K562 (cell line): ENCODE measurements around the gene USP50.

Experiments used
- CTCF ChIP-seq, 3 experiments: IDR thresholded peaks in 2 of 3; conservative IDR thresholded peaks in 1 of 3; 2 replicates each; pipeline ENCODE4 v1.5.1; 2011 to 2012; ENCODE audit warnings: low read length in 3 of 3, mild to moderate bottlenecking in 3 of 3, control low read depth in 2 of 3, improper control_type of control experiment in 1 of 3, inconsistent platforms in 1 of 3, low read depth in 1 of 3, mixed read lengths in 1 of 3, moderate library complexity in 1 of 3; ENCODE audit not compliant: insufficient read depth in 2 of 3
- FOXO4 ChIP-seq: fragments of 450-650 bp; formaldehyde crosslinking; IDR thresholded peaks from 2 replicates; pipeline ENCODE4 v1.4.0; 2020; ENCODE audit warnings: mild to moderate bottlenecking, moderate library complexity
- MAX ChIP-seq: sonication (generic); formaldehyde crosslinking; IDR thresholded peaks from 2 replicates; pipeline ENCODE4 v1.9.0; 2022; ENCODE audit warnings: mild to moderate bottlenecking, missing genetic modification reagents
- NCOA1 ChIP-seq: fragments of 450-650 bp; IDR thresholded peaks from 2 replicates; pipeline ENCODE4 v1.6.1; 2016; ENCODE audit warnings: low read depth
- NFE2L1 ChIP-seq: fragments of 450-650 bp; IDR thresholded peaks from 2 replicates; pipeline ENCODE4 v1.6.1; 2016; ENCODE audit warnings: missing genetic modification characterization, low read depth, mild to moderate bottlenecking, missing compliant biosample characterization, moderate library complexity, borderline replicate concordance
- PHF21A ChIP-seq: fragments of 450-650 bp; IDR thresholded peaks from 2 replicates; pipeline ENCODE4 v1.6.1; 2017; ENCODE audit warnings: low read depth, borderline replicate concordance
- TCF7L2 ChIP-seq: fragments of 150-350 bp; IDR thresholded peaks from 2 replicates; pipeline ENCODE4 v1.6.1; 2016; ENCODE audit warnings: low read depth, mild to moderate bottlenecking, low read length, moderate library complexity
- TCFL5 ChIP-seq: fragments of 250-450 bp; sonication (Bioruptor Pico); conservative IDR thresholded peaks from 2 replicates; pipeline ENCODE4 v1.6.1; 2021; ENCODE audit warnings: mild to moderate bottlenecking, moderate library complexity, matching md5 sums
- ZNF407 ChIP-seq: fragments of 450-650 bp; IDR thresholded peaks from 2 replicates; pipeline ENCODE4 v1.6.1; 2016; ENCODE audit warnings: low read depth
- ZNF639 ChIP-seq, 2 experiments: fragments of 200-800 bp in 1 of 2; sonication (Bioruptor generic) in 1 of 2; sonication (generic) in 1 of 2; formaldehyde crosslinking in 1 of 2; IDR thresholded peaks in 1 of 2; conservative IDR thresholded peaks in 1 of 2; 2 replicates each; pipeline versions ENCODE4 v1.5.0 to v1.6.1; 2016 to 2020; ENCODE audit warnings: missing compliant biosample characterization in 1 of 2, missing genetic modification characterization in 1 of 2, missing genetic modification reagents in 1 of 2

GRCh38 chr15:50544368-50544767, 2.1 kb downstream of the USP50 start:
- TF ChIP-seq TCFL5 (CRISPR knock-in tag) (no peak), NFE2L1 (tag) (no peak), ZNF407 (no peak), FOXO4 (CRISPR knock-in tag) (no peak), MAX (CRISPR knock-in tag) (no peak), NCOA1 (no peak), PHF21A (no peak), CTCF (IDR thresholded peaks at IDR 0.05 in 2 of 3, conservative IDR thresholded peaks at IDR 0.05 in 1 of 3; ENCODE audit: insufficient read depth in 2 of 3, low read depth in 1 of 3, low read length in 3 of 3) (no peak), TCF7L2 (no peak), ZNF639 (CRISPR knock-in tag; conservative IDR thresholded peaks at IDR 0.05 in 1 of 2, IDR thresholded peaks at IDR 0.05 in 1 of 2) (no peak)
